Fibroblast of lung (primary cell): ENCODE data around the gene CTTN.

Experiments used
- CTCF ChIP-seq, 2 donors: IDR thresholded peaks in 1 of 2; conservative IDR thresholded peaks in 1 of 2; 1 replicate in 1 of 2; 2 replicates in 1 of 2; pipeline ENCODE4 v1.5.1; 2011 to 2012; ENCODE audit warnings: low read length in 2 of 2, control low read depth in 1 of 2, inconsistent platforms in 1 of 2, low read depth in 1 of 2, mild to moderate bottlenecking in 1 of 2
- EZH2 ChIP-seq: IDR thresholded peaks from 2 replicates; pipeline ENCODE4 v1.5.1; 2012; ENCODE audit warnings: low read length, control low read depth, mild to moderate bottlenecking; ENCODE audit errors: missing control alignments

GRCh38 chr11:70404244-70404643, 5.9 kb downstream of the CTTN start:
- no peak for TF ChIP-seq CTCF (conservative IDR thresholded peaks at IDR 0.05 in 1 of 2, IDR thresholded peaks at IDR 0.05 in 1 of 2; ENCODE audit: low read depth in 1 of 2, low read length in 2 of 2)
- TF ChIP-seq EZH2: no peak
